GM21528 (cell line): ENCODE results near the gene FRAS1.
"Not testable (repeated sequence)": the region's sequence is repeated elsewhere in the genome, so short reads cannot be mapped to it uniquely, and the experiment has no call there.

ENCODE experiments used
- ATAC-seq: cut with Tn5 transposase; IDR thresholded peaks from one replicate; pipeline ENCODE4 v1.9.1; 2021; ENCODE audit warnings: mild to moderate bottlenecking, moderate library complexity; ENCODE audit not compliant: unreplicated experiment, low FRiP score

Gene FRAS1

GRCh38 chr4:78529569-78530209, 472.6 kb downstream of the FRAS1 start:
- no peak for ATAC-seq

- ATAC-seq, result no peak
These were observed 474.9 kb downstream of the FRAS1 start for GRCh38 chr4:78532046-78532445.

- no peak for ATAC-seq
These were observed 476.7 kb downstream of the FRAS1 start for GRCh38 chr4:78533854-78534253.

GRCh38 chr4:78534286-78534955, 477.3 kb downstream of the FRAS1 start:
- ATAC-seq, result no peak

GRCh38 chr4:78542373-78542772, 485.2 kb downstream of the FRAS1 start:
- no peak for ATAC-seq

- ATAC-seq, result no peak
These were observed 486.5 kb downstream of the FRAS1 start for GRCh38 chr4:78543424-78544125.

- ATAC-seq, result no peak
These were observed 487.6 kb downstream of the FRAS1 start for GRCh38 chr4:78544678-78545077.

- ATAC-seq, result no peak
These were observed 488.4 kb downstream of the FRAS1 start for GRCh38 chr4:78545275-78546246.

- ATAC-seq, result not testable (repeated sequence)
These were observed 490.8 kb downstream of the FRAS1 start for GRCh38 chr4:78547899-78548298.

- not testable (repeated sequence) for ATAC-seq
These were observed 491.8 kb downstream of the FRAS1 start for GRCh38 chr4:78548889-78549288.

GRCh38 chr4:78551420-78552351, 494.6 kb downstream of the FRAS1 start, which contains the start of gene ANXA3:
TSS of gene ANXA3 (plus strand) at chr4:78551770. CDS start at chr4:78554474, 2,704 bp downstream.
- no peak for ATAC-seq

GRCh38 chr4:78552389-78553042, 495.4 kb downstream of the FRAS1 start:
- ATAC-seq, result no peak

- ATAC-seq, result no peak
These were observed 495.9 kb downstream of the FRAS1 start for GRCh38 chr4:78553043-78553396.

GRCh38 chr4:78553529-78554060, 496.5 kb downstream of the FRAS1 start:
- ATAC-seq, result no peak

- no peak for ATAC-seq
These were observed 499.5 kb downstream of the FRAS1 start for GRCh38 chr4:78556665-78557064.

- ATAC-seq, result no peak
These were observed 500.7 kb downstream of the FRAS1 start for GRCh38 chr4:78557841-78558240.

- no peak for ATAC-seq
These were observed 501.3 kb downstream of the FRAS1 start for GRCh38 chr4:78558410-78558809.

GRCh38 chr4:78560296-78560963, 503.3 kb downstream of the FRAS1 start:
- no peak for ATAC-seq
